HG02798 (cell line): ENCODE results near the gene RPE.

Source experiments
- ATAC-seq: cut with Tn5 transposase; IDR thresholded peaks from one replicate; pipeline ENCODE4 v1.9.1; 2021; ENCODE audit warnings: mild to moderate bottlenecking; ENCODE audit not compliant: unreplicated experiment, poor library complexity

Gene RPE

GRCh38 chr2:210002158-210003157 lies at the start of gene RPE:
TSS of gene RPE (plus strand) at chr2:210002638. CDS start at chr2:210002662, 24 bp downstream.
- ATAC-seq = peak; percentile 100

GRCh38 chr2:209956271-209956670 lies 46.2 kb upstream of the RPE start:
- ATAC-seq = no peak

- no peak for ATAC-seq
Observed at GRCh38 chr2:209958016-209958415, 44.4 kb upstream of the RPE start.

- ATAC-seq = no peak
Observed at GRCh38 chr2:209960045-209960444, 42.4 kb upstream of the RPE start.

GRCh38 chr2:209960676-209961630 lies 41.5 kb upstream of the RPE start:
- peak; percentile 94 for ATAC-seq

- no peak for ATAC-seq
Observed at GRCh38 chr2:209965723-209966122, 36.7 kb upstream of the RPE start.

- no peak for ATAC-seq
Observed at GRCh38 chr2:209969692-209970091, 32.7 kb upstream of the RPE start.

GRCh38 chr2:209970271-209970670 lies 32.2 kb upstream of the RPE start:
- ATAC-seq = no peak

GRCh38 chr2:209970711-209971110 lies 31.7 kb upstream of the RPE start:
- ATAC-seq = no peak

GRCh38 chr2:209973328-209973727 lies 29.1 kb upstream of the RPE start:
- no peak for ATAC-seq

- no peak for ATAC-seq
Observed at GRCh38 chr2:209974576-209974975, 27.9 kb upstream of the RPE start.

- ATAC-seq = peak; percentile 69
Observed at GRCh38 chr2:209976698-209977385, 25.6 kb upstream of the RPE start.

- peak; percentile 50 for ATAC-seq
Observed at GRCh38 chr2:209977386-209978239, 24.8 kb upstream of the RPE start.

GRCh38 chr2:209984291-209984690 lies 18.1 kb upstream of the RPE start:
- no peak for ATAC-seq

GRCh38 chr2:209985874-209986273 lies 16.6 kb upstream of the RPE start:
- ATAC-seq = no peak

- no peak for ATAC-seq
Observed at GRCh38 chr2:209986415-209986814, 16.0 kb upstream of the RPE start.

- ATAC-seq = peak; percentile 61
Observed at GRCh38 chr2:209988010-209988409, 14.4 kb upstream of the RPE start.

GRCh38 chr2:209990838-209991237 lies 11.6 kb upstream of the RPE start:
- no peak for ATAC-seq

- ATAC-seq = no peak
Observed at GRCh38 chr2:209993968-209994367, 8.5 kb upstream of the RPE start.
